Parathyroid adenoma (tissue), 2 donors: Measurements from ENCODE around the gene ENAM.

Experiments used
- H2AFZ ChIP-seq: fragments of 300-600 bp; sonication (generic); one replicate; pipeline ENCODE4 v1.7.0; 2017; ENCODE audit warnings: antibody characterized with exemption, mild to moderate bottlenecking
- H3K27ac ChIP-seq: fragments of 300-600 bp; sonication (generic); one replicate; pipeline ENCODE4 v1.7.0; 2017
- H3K27me3 ChIP-seq: fragments of 300-600 bp; sonication (generic); one replicate; pipeline ENCODE4 v1.7.0; 2017; ENCODE audit warnings: low read length; ENCODE audit not compliant: control insufficient read depth, insufficient read depth
- H3K36me3 ChIP-seq: fragments of 300-600 bp; sonication (generic); one replicate; pipeline ENCODE4 v1.7.0; 2017; ENCODE audit warnings: low read length; ENCODE audit not compliant: control insufficient read depth, insufficient read depth
- H3K4me1 ChIP-seq: fragments of 300-600 bp; sonication (generic); one replicate; pipeline ENCODE4 v1.7.0; 2017; ENCODE audit warnings: control low read depth
- H3K4me2 ChIP-seq: fragments of 300-600 bp; sonication (generic); one replicate; pipeline ENCODE4 v1.7.0; 2017; ENCODE audit warnings: low read length
- H3K4me3 ChIP-seq: fragments of 300-600 bp; sonication (generic); one replicate; pipeline ENCODE4 v1.7.0; 2017; ENCODE audit warnings: low read depth, low read length
- H3K79me2 ChIP-seq: fragments of 300-600 bp; sonication (generic); one replicate; pipeline ENCODE4 v1.7.0; 2017; ENCODE audit warnings: control low read depth
- H3K9ac ChIP-seq: fragments of 300-600 bp; sonication (generic); one replicate; pipeline ENCODE4 v1.7.0; 2017; ENCODE audit warnings: mild to moderate bottlenecking
- H3K9me3 ChIP-seq: fragments of 300-600 bp; sonication (generic); one replicate; pipeline ENCODE4 v1.7.0; 2017; ENCODE audit warnings: low read length; ENCODE audit not compliant: control insufficient read depth
- CTCF ChIP-seq: fragments of 300-600 bp; sonication (generic); IDR thresholded peaks from one replicate; pipeline ENCODE4 v1.7.0; 2017; ENCODE audit warnings: antibody characterized with exemption, mild to moderate bottlenecking
- donor health status: primary hyperparathyroidism.

Gene ENAM

GRCh38 chr4:70666369-70666768 is 37.8 kb downstream of the ENAM start, which contains the start of gene JCHAIN:
TSS of gene JCHAIN (minus strand) at chr4:70666508. CDS start at chr4:70666490, 18 bp downstream.
- Histone ChIP-seq H3K27ac (no peak within 1 kb of the TSS), H3K36me3 (no peaks in the 10 kb centered on the region), H3K4me2 (no peak within 1 kb of the TSS), H3K27me3 (no peaks in the 10 kb centered on the region), H3K9me3 (no peaks in the 10 kb centered on the region), H2AFZ (no peak within 1 kb of the TSS), H3K79me2 (no peaks in the 10 kb centered on the region), H3K4me3 (no peak within 1 kb of the TSS), H3K9ac (no peak within 1 kb of the TSS), H3K4me1 (no peaks in the 10 kb centered on the region)
- no peak for TF ChIP-seq CTCF

GRCh38 chr4:70667740-70668535 is 39.4 kb downstream of the ENAM start:
- H3K27ac ChIP-seq: no peak overlapping the region
- no peak overlapping the region for H3K4me3 ChIP-seq
- H3K9me3 ChIP-seq: no peaks in the 10 kb centered on the region
- no peaks in the 10 kb centered on the region for H3K36me3 ChIP-seq
- no peak overlapping the region for H3K9ac ChIP-seq
- no peak for TF ChIP-seq CTCF
- no peaks in the 10 kb centered on the region for H3K4me1 ChIP-seq
- H2AFZ ChIP-seq: no peak overlapping the region
- no peak overlapping the region for H3K4me2 ChIP-seq
- H3K79me2 ChIP-seq: no peaks in the 10 kb centered on the region
- no peaks in the 10 kb centered on the region for H3K27me3 ChIP-seq

GRCh38 chr4:70670332-70671014 is 41.9 kb downstream of the ENAM start:
- Histone ChIP-seq H3K27ac (no peak overlapping the region), H3K27me3 (no peaks in the 10 kb centered on the region), H3K9ac (no peak overlapping the region), H3K4me2 (no peak overlapping the region), H2AFZ (no peak overlapping the region), H3K9me3 (no peaks in the 10 kb centered on the region), H3K79me2 (no peaks in the 10 kb centered on the region), H3K4me3 (no peak overlapping the region), H3K4me1 (no peaks in the 10 kb centered on the region), H3K36me3 (no peaks in the 10 kb centered on the region)
- TF ChIP-seq CTCF: no peak

- H2AFZ ChIP-seq: no peak overlapping the region
- H3K36me3 ChIP-seq: no peaks in the 10 kb centered on the region
- H3K9me3 ChIP-seq: no peaks in the 10 kb centered on the region
- H3K79me2 ChIP-seq: no peaks in the 10 kb centered on the region
- no peak overlapping the region for H3K4me2 ChIP-seq
- no peak for TF ChIP-seq CTCF
- no peak overlapping the region for H3K27ac ChIP-seq
- no peak overlapping the region for H3K4me3 ChIP-seq
- no peaks in the 10 kb centered on the region for H3K4me1 ChIP-seq
- no peaks in the 10 kb centered on the region for H3K27me3 ChIP-seq
- H3K9ac ChIP-seq: no peak overlapping the region
These were observed 42.5 kb downstream of the ENAM start for GRCh38 chr4:70671091-70671490.
